ENCODE results near the gene SLC22A13. TPM values are rescaled to one million over a fixed set of nuclear protein-coding genes. Genes with fewer than 3 reads are reported as not detected.

SLC22A13 gene
- total RNA-seq, 1 experiment from 2014 or later = 0.33 TPM

DNA sequence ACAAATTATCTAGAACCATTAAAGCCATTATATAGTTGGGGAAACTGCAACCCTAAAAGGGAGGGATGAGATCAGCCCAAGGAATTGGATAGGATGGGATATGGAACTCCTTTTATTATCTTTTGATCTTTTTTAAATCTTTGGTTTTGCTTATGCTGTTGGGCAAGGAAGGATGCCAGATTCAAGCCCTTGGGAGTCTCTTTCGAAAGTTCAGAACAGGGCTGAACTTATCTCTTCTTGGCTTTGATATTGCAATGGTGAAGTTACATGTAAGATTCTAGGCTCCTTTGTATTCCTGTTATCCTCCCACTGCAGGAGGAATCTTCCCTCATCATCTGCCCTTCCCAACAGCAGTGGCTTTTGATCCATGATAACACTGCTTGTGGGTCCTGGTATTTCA, 10.0 kb upstream of the SLC22A13 start:
- no peak for TF ChIP-seq POLR2AphosphoS5 (IDR thresholded peaks at IDR 0.05; ENCODE audit: low read depth, low read length)
- TF ChIP-seq, protein P1, sequence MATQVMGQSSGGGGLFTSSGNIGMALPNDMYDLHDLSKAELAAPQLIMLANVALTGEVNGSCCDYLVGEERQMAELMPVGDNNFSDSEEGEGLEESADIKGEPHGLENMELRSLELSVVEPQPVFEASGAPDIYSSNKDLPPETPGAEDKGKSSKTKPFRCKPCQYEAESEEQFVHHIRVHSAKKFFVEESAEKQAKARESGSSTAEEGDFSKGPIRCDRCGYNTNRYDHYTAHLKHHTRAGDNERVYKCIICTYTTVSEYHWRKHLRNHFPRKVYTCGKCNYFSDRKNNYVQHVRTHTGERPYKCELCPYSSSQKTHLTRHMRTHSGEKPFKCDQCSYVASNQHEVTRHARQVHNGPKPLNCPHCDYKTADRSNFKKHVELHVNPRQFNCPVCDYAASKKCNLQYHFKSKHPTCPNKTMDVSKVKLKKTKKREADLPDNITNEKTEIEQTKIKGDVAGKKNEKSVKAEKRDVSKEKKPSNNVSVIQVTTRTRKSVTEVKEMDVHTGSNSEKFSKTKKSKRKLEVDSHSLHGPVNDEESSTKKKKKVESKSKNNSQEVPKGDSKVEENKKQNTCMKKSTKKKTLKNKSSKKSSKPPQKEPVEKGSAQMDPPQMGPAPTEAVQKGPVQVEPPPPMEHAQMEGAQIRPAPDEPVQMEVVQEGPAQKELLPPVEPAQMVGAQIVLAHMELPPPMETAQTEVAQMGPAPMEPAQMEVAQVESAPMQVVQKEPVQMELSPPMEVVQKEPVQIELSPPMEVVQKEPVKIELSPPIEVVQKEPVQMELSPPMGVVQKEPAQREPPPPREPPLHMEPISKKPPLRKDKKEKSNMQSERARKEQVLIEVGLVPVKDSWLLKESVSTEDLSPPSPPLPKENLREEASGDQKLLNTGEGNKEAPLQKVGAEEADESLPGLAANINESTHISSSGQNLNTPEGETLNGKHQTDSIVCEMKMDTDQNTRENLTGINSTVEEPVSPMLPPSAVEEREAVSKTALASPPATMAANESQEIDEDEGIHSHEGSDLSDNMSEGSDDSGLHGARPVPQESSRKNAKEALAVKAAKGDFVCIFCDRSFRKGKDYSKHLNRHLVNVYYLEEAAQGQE (IDR thresholded peaks at IDR 0.05; ENCODE audit: insufficient read depth in 1 of 2, low read depth in 2 of 2, low read length in 1 of 2) = no peak
- Histone ChIP-seq H3K4me3 (ENCODE audit: low read depth in 2 of 2, low read length in 2 of 2) (no peak overlapping the region), H3K27ac (ENCODE audit: low read length) (no peak overlapping the region), H3K27me3 (ENCODE audit: control insufficient read depth, insufficient read depth, low read length) (no peaks in the 10 kb centered on the region), H3K9me3 (ENCODE audit: control insufficient read depth, insufficient read depth, low read depth, low read length) (no peaks in the 10 kb centered on the region), H3K4me1 (ENCODE audit: control insufficient read depth, insufficient read depth, low read length) (no peaks in the 10 kb centered on the region), H3K36me3 (ENCODE audit: control insufficient read depth, insufficient read depth, low read length) (peaks cover 16% of the 10 kb centered on the region)
- ATAC-seq (no peak), DNase-seq (ENCODE audit: low read depth, low spot score) (no peak)
- POLR2A ChIA-PET = no interaction called here
- CTCF ChIA-PET = interaction anchor here (0.7 kb wide), 1 partner anchor 281 kb away, joined by 4 read pairs; no protein-coding TSS in a partner anchor
- in situ Hi-C loops (cut with HindIII; ENCODE audit: low pct_unique_long_range_greater_than_20kb, low sequenced_read_pairs) = no loop called here
- intact Hi-C loops (cut with micrococcal nuclease; ENCODE audit: unreplicated experiment) = no loop called here
- no TSS peak for BruUV-seq (replicated peaks)

DNA sequence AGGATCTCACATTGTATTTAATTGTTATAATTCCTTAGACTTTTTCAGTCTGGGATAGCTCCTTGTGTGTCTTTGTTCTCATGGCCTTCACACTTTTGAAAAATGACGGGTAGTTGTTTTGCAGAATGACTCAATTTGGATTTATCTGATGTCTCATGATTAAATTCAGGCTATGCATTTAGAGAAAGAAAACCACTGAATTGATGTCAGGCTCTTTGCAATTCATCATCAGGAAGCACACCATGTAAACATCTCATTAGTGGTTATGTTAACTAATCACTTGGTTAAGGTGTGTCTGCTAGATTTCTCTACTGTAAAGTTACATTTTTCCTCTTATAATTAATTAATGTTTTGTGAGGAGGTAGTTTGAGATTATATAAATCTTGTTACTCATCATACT, 8.0 kb upstream of the SLC22A13 start:
- CTCF ChIA-PET = no interaction called here
- H3K27me3 ChIP-seq (ENCODE audit: control insufficient read depth, insufficient read depth, low read length) = no peaks in the 10 kb centered on the region
- no peak for DNase-seq (ENCODE audit: low read depth, low spot score)
- H3K9me3 ChIP-seq (ENCODE audit: control insufficient read depth, insufficient read depth, low read depth, low read length) = no peaks in the 10 kb centered on the region
- POLR2A ChIA-PET = no interaction called here
- H3K4me1 ChIP-seq (ENCODE audit: control insufficient read depth, insufficient read depth, low read length) = no peaks in the 10 kb centered on the region
- no peak for TF ChIP-seq POLR2AphosphoS5 (IDR thresholded peaks at IDR 0.05; ENCODE audit: low read depth, low read length)
- TF ChIP-seq, protein P2, sequence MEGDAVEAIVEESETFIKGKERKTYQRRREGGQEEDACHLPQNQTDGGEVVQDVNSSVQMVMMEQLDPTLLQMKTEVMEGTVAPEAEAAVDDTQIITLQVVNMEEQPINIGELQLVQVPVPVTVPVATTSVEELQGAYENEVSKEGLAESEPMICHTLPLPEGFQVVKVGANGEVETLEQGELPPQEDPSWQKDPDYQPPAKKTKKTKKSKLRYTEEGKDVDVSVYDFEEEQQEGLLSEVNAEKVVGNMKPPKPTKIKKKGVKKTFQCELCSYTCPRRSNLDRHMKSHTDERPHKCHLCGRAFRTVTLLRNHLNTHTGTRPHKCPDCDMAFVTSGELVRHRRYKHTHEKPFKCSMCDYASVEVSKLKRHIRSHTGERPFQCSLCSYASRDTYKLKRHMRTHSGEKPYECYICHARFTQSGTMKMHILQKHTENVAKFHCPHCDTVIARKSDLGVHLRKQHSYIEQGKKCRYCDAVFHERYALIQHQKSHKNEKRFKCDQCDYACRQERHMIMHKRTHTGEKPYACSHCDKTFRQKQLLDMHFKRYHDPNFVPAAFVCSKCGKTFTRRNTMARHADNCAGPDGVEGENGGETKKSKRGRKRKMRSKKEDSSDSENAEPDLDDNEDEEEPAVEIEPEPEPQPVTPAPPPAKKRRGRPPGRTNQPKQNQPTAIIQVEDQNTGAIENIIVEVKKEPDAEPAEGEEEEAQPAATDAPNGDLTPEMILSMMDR (IDR thresholded peaks at IDR 0.05) = no peak
- TF ChIP-seq SIN3A (IDR thresholded peaks at IDR 0.05; ENCODE audit: borderline replicate concordance, insufficient read depth, low read depth, low read length) = no peak
- no peak for TF ChIP-seq TCF7L2 (IDR thresholded peaks at IDR 0.05; ENCODE audit: low read depth, low read length)
- TF ChIP-seq, protein P1 (IDR thresholded peaks at IDR 0.05; ENCODE audit: insufficient read depth in 1 of 2, low read depth in 2 of 2, low read length in 1 of 2) = no peak
- peaks cover 8% of the 10 kb centered on the region for H3K36me3 ChIP-seq (ENCODE audit: control insufficient read depth, insufficient read depth, low read length)
- in situ Hi-C loops (cut with HindIII; ENCODE audit: low pct_unique_long_range_greater_than_20kb, low sequenced_read_pairs) = no loop called here
- H3K27ac ChIP-seq (ENCODE audit: low read length) = no peak overlapping the region
- no peak overlapping the region for H3K4me3 ChIP-seq (ENCODE audit: low read depth in 2 of 2, low read length in 2 of 2)
- intact Hi-C loops (cut with micrococcal nuclease; ENCODE audit: unreplicated experiment) = no loop called here
- ATAC-seq = no peak
- no TSS peak for BruUV-seq (replicated peaks)
